NCI-H187 (cell line): ENCODE data around the gene POLRMT.

Source experiments
- DNase-seq, 2 experiments: peaks; one replicate each; lab custom pipeline; 2025; lab: John Stamatoyannopoulos, UW

The POLRMT gene

DNA sequence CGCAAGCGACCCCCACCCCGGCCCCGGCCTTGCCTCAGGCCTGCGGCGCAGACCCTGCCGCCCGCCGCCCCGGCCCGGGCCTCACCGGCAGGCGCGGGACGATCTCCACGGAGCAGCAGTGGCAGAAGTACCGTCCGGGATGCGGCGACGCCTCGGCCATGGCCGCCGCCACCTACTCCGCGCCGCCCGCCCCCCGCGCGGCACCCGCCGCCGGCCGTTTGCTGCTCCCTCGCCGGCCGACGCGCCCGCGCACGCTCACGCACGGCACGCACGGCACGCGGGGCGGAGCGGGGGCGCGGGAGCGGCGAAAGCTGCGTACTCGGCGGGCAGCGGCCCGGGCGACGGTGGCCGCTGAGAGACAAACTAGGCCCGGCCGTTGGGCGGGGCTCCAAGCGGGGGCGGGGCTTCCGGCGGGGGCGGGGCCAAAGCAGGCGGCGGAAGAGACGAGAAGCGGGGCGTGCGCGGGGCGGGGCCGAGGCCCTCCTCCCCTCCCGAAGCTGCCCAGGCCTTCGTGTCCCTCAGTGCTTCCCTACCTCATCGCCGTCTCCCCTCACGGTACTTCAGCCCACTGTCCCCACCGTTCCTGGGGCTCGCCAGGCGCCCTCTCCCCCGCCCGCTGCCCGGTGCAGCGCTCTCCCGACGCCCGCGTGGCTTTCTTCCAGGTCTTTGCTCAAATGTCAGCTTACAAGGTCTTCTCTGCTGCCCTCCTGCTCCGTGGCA, 29.8 kb upstream of the POLRMT start, which contains the start of gene RNF126:
Gene RNF126, minus strand, starts transcription at position 253 of the 720 bp plus-strand sequence. Its CDS starts 93 bp downstream, at position 160.
- DNase-seq, result peak; percentile 82 to 89

DNA sequence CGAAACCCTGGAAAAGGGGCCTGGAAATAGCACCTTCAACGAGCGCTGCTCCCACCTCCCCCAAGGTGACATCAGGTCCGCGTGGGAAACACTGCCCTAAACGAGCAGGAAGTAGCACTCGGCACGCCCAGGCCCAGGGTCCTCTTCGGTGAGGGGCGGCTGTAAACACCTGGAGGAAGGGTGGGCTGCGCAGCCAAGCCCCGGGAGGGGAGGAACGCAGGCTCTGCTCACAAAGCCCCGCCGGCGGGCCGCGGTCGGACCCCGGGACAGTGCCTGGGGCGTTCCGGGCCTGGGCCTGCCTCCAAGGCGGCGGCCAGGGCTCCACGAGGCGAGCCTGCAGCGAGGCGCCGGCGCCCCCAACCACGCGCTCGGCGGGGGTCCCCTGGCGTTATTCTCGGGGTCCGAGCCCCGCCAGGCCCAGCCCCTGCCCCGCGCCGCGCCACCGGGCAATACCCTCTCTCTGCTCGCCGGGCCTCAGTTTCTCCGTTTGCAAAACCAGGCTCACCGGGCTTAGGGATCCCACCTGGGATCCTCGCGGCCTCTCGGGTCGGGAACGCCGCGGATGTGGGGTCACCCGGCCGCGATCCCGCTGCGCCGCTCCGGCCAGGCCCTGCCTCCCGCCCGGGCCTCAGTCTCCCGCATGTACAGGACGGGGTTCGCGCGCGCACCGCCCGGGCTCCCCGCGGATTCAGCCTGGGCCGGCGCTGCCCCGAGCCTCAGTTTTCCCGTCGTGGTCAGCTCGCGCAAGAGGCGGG, 29.0 kb upstream of the POLRMT start:
- DNase-seq, result no peak

GRCh38 chr19:661427-662196, 28.3 kb upstream of the POLRMT start:
- no peak for DNase-seq

DNA sequence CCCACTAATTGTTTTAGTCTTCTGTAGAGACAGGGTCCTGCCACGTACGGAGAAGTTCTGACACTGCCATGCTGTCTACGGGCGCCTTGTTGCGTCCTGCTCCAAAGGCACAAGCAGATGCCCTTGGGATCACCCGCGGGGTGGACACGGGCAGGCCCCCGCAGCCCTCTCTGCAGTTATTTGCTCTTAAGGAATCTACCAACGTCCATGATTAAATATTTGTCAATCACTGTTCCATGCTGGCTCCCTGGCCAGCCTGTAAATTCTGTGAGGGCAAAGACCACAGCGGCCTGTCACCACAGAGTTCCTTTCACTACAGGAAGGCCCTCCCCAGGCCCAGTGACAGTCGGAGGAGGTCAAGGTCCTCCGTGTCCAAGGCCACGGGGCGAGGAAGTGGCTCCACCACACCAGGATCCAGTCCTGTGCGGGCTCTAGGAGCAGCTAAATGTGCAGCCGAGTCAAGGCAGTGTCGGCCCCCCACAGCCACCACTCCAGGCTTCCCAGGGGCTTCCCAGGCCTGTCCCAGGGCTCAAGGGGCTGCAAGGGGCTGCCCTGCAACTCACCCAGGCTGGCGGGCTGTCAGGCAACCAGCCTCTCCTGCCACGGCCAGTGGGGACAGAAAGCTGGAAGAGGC, 27.6 kb upstream of the POLRMT start:
- no peak for DNase-seq

- no peak for DNase-seq
These were observed 25.8 kb upstream of the POLRMT start for GRCh38 chr19:658916-659839.

DNA sequence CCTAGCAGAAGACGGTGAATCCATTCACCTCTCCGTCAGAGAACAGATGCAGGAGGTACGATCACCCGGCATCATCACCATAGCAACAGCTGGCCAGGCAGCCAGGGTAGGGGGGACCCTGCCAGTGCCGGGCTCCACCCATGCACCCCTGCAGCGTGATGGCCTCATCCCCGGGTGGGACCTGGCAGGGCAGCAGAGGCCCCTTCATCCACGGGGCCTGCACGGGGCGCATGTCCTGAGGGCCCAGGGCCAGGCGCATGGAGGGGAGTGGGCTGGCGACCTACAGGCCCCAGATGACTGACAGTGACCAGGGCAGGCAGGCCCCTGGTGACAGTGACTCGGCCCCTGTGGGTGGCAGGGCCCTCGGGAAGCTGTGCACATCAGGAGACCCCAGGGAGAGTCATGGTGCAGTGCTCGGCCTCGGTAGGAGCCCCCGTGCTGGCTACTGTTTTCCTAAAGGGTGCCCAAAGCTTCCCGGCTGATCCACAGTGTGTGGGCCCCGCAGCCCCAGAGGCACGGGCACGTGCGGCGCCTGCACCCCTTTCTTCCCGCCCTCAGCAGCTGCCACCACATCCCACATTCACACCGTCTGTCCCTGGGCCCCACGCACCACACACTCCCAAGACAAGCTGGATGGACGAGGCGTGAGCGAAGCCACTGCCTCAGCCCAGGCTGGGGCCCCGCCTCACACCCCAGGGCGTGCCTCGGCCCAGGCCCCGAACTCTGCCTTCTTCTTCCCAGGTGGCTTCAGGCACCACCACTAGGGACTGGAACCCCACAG, 24.9 kb upstream of the POLRMT start:
- no peak for DNase-seq

DNA sequence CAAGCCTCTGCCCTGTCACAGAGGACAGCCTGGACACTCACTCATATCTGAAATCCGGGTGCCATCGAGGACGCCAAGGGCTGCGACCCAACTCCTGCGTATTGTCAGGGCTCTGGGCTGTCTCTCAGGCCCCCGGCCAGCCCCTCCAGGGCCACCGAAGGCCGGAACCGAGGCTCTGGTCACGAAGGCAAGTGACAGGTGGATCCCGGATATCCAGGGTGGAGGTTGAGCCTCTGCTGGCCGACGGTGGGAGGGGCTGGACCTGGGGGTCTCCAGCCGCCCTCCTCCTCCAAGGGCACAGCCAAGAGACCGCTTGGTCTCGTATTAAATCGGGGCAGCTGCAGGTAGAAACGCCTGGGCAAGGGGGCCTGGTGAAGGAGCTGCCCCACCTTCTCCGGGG, 24.3 kb upstream of the POLRMT start:
- DNase-seq, result no peak

DNA sequence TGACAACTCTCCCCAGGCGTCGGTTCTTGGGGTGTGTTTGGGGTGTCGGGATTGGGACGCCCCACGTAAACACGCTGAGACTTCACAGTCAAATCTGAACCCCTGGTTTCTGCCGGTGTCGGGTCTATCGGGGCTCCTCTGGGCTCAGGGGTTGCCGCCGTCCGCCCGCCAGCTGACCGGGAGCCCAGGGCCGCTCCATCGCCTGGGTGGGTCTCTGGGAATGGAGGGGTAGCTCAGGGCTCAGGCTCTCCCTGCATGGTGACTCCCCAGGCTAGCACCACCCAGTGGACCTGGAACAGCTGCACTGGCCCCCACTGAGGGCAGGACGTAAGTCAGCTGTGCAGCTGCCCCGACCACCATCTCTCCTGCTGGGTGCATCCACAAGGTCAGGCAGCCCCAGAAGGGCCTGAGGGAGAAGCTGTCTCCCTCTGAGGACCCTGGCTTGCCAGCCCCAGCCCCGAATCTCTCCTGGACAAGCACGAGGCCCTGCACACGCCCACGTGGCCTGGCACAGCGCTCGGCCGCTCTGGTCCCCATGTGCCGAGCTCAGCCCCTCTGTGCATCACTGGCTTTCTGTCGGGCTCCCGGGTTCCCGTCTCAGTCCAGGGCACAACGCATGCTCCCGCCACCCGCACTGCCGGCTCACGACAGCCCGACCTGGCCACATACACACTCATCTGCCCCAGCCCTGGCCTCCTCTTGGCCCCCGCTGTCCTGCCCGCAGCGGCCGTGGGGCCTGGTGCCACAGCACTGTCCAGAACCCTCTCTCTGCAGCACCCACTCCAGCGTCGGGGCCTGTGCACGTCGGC, 23.6 kb upstream of the POLRMT start:
- DNase-seq, result no peak

GRCh38 chr19:655691-656090, 22.4 kb upstream of the POLRMT start:
- no peak for DNase-seq

- DNase-seq, result no peak
These were observed 20.1 kb upstream of the POLRMT start for GRCh38 chr19:653425-653824.

DNA sequence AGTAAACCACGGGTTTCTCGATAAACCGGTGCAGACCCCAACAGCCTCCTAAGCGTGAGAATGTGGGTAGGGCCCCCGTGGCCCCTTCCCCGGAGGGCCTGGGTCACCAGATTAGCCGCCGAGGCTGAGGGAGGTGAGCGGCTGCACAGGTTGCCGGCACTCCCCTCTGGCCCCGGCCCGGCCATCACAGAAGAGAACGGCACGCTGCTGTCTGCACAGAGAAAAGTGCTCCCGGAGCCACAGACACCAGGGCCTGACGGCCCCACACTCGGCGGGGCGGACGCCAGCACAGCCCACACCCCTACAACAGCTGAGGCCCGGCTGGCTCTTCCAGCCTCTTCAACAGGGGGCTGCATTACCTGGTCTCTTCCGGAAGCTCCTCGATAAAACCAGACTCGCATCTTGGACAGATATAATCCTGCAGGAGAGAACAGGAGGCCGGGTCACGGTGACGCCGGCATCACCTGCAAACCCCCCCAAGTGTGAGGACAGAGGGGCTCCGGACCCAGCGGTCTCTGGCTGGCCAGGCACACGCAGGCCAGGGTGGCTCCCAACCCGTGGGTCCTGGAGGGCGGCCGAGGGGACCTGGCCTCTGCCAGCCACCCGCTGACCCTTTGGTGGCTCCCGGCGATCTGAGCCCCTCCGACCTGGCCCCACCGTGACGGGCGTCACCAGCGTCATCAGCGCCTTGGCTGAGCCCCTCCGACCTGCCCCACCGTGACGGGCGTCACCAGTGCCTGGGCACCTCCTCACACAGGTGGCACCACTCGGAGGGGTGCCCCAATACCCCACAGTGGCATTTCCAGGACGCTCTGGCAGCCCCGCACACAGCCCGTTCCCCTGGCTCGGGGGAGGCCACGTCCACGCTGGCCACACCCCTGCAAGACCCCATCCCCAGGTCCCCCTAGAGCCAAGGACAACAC, 19.4 kb upstream of the POLRMT start:
- DNase-seq, result no peak

DNA sequence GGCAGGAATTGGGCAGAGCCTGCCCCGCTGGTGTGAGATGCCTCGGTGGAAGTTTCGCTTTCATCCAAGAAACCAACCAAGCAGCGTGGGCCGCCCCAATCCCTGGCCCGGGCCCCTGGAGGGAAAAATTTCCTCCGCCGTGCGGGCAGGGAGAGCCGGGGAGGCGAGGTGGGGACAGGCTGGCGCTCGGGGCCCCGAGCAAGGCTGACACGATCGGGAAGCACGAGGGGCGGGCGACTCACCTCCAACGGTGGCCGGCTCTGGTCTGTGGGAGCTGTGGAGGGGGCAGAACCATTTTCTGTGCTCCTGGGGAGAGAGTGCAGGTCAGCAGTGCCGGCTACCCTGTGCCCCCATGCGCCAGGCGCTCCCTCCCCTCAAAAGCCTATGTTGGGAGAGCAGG, 18.7 kb upstream of the POLRMT start:
- DNase-seq, result no peak

DNA sequence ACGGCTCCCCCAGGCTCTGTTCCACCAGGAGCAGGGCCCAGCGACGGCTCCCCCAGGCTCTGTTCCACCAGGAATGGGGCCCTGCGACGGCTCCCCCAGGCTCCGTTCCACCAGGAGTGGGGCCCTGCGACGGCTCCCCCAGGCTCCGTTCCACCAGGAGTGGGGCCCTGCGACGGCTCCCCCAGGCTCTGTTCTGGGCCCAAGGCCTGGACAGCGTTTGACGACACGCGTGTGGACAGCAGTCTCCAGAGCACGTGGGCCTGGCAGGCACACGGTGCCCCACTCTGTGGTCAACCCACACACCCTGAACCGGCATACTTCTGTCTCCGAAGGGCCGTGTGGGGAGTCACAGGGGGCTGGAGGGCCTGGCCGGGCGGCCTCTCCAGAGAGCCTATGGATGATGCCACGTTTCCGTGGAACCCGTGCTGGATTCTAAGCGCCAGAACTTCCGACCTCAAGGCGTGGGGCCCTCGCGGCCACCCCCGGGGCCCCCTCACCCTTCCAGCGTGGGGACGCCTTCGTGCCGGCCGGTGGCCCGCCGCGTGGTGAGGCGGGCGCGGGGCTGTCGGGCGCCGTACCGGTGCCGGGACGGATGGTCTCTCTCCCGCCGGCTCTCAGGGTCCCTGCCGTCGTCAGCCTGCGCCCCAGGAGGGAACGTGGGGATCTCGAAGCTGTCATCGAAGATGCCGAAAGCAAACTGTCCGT, 17.9 kb upstream of the POLRMT start:
- DNase-seq, result no peak

GRCh38 chr19:650121-650520, 16.8 kb upstream of the POLRMT start:
- DNase-seq, result no peak

DNA sequence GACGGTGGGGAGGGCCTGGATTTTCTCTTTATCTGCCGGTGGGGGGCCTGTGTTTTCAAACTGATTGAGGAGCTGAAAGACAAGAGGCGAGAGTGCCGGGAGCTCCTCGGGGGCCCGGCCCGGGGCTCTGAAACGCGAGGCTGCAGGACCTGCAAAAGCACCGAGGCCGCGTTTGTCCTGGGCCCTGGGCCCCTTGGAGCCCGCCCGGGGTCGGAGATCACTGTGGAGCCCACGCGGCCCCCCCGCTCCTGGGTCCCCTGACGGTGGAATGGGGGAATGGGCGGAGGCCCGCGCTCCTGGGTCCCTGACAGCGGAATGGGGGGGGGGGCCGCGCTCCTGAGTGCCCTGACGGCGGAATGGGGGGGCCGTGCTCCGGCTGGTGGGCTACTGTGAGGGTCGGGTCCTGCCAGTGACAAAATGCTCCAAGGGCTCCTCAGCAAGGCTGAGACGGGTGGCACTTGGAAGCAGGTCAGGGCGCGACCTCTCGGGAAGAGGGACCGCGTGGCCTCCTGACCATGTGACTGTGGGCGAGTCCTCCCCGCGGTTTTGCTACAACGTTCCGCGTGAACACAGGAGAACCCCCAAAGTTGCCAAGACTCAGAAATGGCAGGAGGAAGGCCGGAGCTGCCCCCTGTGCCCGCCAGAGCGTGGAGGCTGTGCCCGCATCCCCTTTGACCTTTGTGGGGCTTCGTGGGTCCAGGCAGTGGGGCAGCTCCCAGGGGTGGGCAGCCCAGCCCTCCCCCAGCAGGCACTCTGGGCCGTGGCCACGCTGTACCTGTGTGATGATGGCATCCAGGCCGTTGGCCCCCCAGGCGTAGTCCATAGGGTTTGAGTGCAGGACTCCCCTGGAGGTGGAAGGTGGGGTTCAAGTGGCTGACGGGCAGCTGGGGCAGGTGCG, 15.8 kb upstream of the POLRMT start:
- no peak for DNase-seq

DNA sequence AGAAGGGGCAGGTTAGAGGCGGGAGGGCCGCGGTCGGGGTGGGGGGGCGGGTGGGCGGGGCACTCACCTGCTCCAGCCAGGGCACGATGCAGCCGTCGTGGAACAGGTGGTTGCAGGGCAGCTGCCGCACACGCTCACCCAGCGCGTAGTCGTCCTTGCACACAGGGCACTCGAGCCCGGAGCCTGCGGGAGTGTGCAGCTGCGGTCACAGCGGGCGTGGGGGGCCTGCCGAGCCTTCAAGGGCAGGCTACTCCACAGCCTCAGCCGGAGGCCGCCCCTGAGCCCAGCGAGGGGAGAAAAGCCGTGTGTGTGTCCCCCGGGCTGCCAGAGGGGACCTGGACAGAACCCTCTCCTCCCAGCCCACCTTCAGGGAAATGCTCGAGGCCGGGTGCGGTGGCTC, 15.0 kb upstream of the POLRMT start:
- no peak for DNase-seq
